HEK293T (cell line): ENCODE measurements around the gene ISL2.

Experiments used
- ARNT ChIP-seq: fragments of 450-650 bp; IDR thresholded peaks from 2 replicates; pipeline ENCODE4 v1.6.1; 2017; ENCODE audit warnings: mild to moderate bottlenecking
- ELF4 ChIP-seq: fragments of 450-650 bp; IDR thresholded peaks from 2 replicates; pipeline ENCODE4 v1.6.1; 2017; ENCODE audit warnings: antibody characterized with exemption
- FOXM1 ChIP-seq: fragments of 450-650 bp; IDR thresholded peaks from 2 replicates; pipeline ENCODE4 v1.6.1; 2017; ENCODE audit warnings: mild to moderate bottlenecking, borderline replicate concordance
- SP1 ChIP-seq: fragments of 450-650 bp; IDR thresholded peaks from 2 replicates; pipeline ENCODE4 v1.6.1; 2017

DNA sequence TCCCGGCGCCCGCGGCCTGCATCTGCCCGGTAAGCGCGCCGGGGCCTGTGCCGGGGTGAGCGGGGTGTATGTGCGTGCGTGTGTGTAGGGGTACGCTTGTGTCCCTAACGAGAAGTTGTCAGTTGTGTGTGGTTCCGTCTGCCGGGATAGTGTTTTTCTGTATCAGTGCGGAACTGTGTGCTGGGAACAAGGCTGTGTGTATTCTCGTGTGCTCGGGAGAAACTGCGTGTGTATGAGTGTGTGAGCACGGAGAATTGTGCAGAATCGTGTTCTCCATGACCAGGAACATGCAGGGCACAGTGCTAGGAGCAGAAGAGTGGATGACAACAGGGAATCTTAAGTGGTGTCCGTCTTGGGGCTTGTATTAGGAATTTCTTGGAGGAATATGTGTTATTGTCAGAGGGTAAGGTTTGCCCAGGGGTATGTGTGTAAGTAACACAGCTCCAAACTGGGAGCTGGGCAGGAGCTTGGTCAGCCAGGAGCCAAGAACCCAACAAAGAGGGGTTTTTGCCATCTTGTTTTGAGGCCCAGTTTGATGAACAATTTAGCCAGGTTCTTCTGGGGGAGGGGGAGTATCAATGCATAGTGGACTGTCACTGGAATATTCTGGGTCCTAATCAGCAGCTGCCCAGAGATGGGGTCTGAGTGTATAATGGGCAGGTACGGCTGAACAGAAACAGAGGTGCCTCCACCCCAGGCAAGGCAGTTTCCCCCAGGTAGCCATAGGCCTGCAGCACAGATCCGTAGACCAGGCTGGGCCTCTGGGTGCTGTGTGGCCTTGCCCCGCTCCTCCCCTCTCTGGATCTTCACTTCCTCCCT lies 2.1 kb downstream of the ISL2 start:
- TF ChIP-seq ELF4 (no peak), SP1 (no peak), FOXM1 (no peak), ARNT (no peak)
